Rectal smooth muscle tissue (tissue), 1 donor: Measurements from ENCODE around the gene ADCY9.
"Not testable (repeated sequence)": the region's sequence is repeated elsewhere in the genome, so short reads cannot be mapped to it uniquely, and the experiment has no call there.

Experiments used
- H3K27ac ChIP-seq: one replicate; pipeline ENCODE4 v1.7.0; 2013; ENCODE audit warnings: low read depth, low read length, inconsistent platforms
- H3K27me3 ChIP-seq: one replicate; pipeline ENCODE4 v1.7.0; 2013; ENCODE audit warnings: low read length; ENCODE audit not compliant: control insufficient read depth, insufficient read depth
- H3K36me3 ChIP-seq: one replicate; pipeline ENCODE4 v1.7.0; 2013; ENCODE audit warnings: low read length; ENCODE audit not compliant: control insufficient read depth, insufficient read depth
- H3K4me1 ChIP-seq: one replicate; pipeline ENCODE4 v1.7.0; 2013; ENCODE audit warnings: low read length; ENCODE audit not compliant: control insufficient read depth, insufficient read depth
- H3K4me3 ChIP-seq: one replicate; pipeline ENCODE4 v1.7.0; 2013; ENCODE audit warnings: low read length
- H3K9ac ChIP-seq: one replicate; pipeline ENCODE4 v1.7.0; 2013; ENCODE audit warnings: low read length

ADCY9 gene

GRCh38 chr16:4116325-4117249, at the start of gene ADCY9:
Gene ADCY9 (minus strand): TSS chr16:4116442. CDS start chr16:4115442, 1,000 bp downstream.
- Histone ChIP-seq H3K4me1 (peaks cover 6% of the 10 kb centered on the region), H3K27me3 (no peaks in the 10 kb centered on the region), H3K36me3 (no peaks in the 10 kb centered on the region), H3K4me3 (peak within 1 kb of the TSS; percentile 72), H3K9ac (peak within 1 kb of the TSS; percentile 6), H3K27ac (peak within 1 kb of the TSS; percentile 80)

GRCh38 chr16:4160658-4161430, 44.6 kb upstream of the ADCY9 start:
- Histone ChIP-seq H3K9ac (no peak overlapping the region), H3K27me3 (no peaks in the 10 kb centered on the region), H3K27ac (no peak overlapping the region), H3K36me3 (no peaks in the 10 kb centered on the region), H3K4me3 (no peak overlapping the region), H3K4me1 (no peaks in the 10 kb centered on the region)

- Histone ChIP-seq H3K4me3 (no peak overlapping the region), H3K27ac (no peak overlapping the region), H3K4me1 (no peaks in the 10 kb centered on the region), H3K36me3 (no peaks in the 10 kb centered on the region), H3K9ac (no peak overlapping the region), H3K27me3 (no peaks in the 10 kb centered on the region)
Observed at GRCh38 chr16:4159726-4160125, 43.5 kb upstream of the ADCY9 start.

GRCh38 chr16:4158143-4159093, 42.2 kb upstream of the ADCY9 start:
- H3K4me3 ChIP-seq = no peak overlapping the region
- H3K27me3 ChIP-seq = no peaks in the 10 kb centered on the region
- H3K4me1 ChIP-seq = no peaks in the 10 kb centered on the region
- H3K36me3 ChIP-seq = no peaks in the 10 kb centered on the region
- no peak overlapping the region for H3K27ac ChIP-seq
- H3K9ac ChIP-seq = no peak overlapping the region

GRCh38 chr16:4157376-4157825, 41.2 kb upstream of the ADCY9 start:
- no peak overlapping the region for H3K27ac ChIP-seq

DNA sequence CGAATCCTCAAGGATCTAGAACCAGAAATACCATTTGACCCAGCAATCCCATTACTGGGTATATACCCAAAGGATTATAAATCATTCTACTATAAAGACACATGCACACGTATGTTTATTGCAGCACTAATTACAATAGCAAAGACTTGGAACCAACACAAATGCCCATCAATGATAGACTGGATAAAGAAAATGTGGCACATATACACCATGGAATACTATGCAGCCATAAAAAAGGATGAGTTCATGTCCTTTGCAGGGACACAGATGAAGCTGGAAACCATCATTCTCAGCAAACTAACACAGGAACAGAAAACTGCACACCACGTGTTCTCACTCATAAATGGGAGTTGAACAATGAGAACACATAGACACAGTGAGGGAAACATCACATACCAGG, 40.3 kb upstream of the ADCY9 start:
- H3K4me3 ChIP-seq, H3K9ac ChIP-seq, H3K36me3 ChIP-seq, H3K4me1 ChIP-seq, H3K27ac ChIP-seq, H3K27me3 ChIP-seq: not testable (repeated sequence)

More at GRCh38 chr16:4157376-4157825, 41.2 kb upstream of the ADCY9 start:
- no peak overlapping the region for H3K4me3 ChIP-seq
- H3K27me3 ChIP-seq = no peaks in the 10 kb centered on the region
- H3K9ac ChIP-seq = no peak overlapping the region
- no peaks in the 10 kb centered on the region for H3K36me3 ChIP-seq
- no peaks in the 10 kb centered on the region for H3K4me1 ChIP-seq

DNA sequence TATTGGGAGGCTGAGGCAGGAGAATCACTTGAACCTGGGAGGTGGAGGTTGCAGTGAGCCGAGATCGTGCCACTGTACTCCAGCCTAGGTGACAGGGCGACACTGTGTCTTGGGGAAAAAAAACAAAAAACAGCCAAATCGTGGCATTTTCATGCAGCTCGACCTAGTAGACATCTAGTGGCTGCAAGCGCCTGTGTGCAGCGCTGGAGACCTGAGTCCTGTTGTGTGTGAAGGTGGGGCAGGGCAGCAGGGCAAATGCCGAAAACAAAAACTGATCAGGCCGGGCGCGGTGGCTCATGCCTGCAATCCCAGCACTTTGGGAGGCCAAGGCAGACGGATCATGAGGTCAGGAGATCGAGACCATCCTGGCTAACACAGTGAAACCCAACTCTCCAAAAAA, 37.1 kb upstream of the ADCY9 start:
- H3K9ac ChIP-seq, H3K4me3 ChIP-seq, H3K27me3 ChIP-seq, H3K27ac ChIP-seq, H3K36me3 ChIP-seq, H3K4me1 ChIP-seq: not testable (repeated sequence)

GRCh38 chr16:4152267-4152666, 36.0 kb upstream of the ADCY9 start:
- Histone ChIP-seq H3K9ac (no peak overlapping the region), H3K4me1 (no peaks in the 10 kb centered on the region), H3K36me3 (no peaks in the 10 kb centered on the region), H3K4me3 (no peak overlapping the region), H3K27ac (no peak overlapping the region), H3K27me3 (no peaks in the 10 kb centered on the region)

DNA sequence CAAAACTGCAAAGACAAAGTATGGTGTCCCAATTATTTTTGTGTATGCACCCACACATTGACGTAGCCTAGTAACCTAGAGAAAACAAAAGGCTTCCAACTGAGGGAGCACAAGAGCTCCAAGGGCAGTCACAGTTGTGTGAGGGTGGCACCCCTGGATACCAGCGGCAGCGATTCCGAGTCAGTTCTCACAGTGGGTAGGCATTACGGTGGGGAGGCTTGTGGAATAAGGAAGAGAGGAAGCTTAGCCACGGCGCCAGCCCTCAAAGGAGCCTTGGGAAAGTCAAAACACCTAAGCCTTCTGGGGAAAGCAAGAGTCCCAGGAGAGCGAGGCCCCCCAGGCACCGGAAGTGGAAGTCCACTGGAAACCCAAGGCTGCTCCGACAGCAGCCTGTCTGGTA, 31.0 kb upstream of the ADCY9 start:
- no peak overlapping the region for H3K4me3 ChIP-seq
- no peak overlapping the region for H3K9ac ChIP-seq
- no peaks in the 10 kb centered on the region for H3K36me3 ChIP-seq
- H3K27ac ChIP-seq = no peak overlapping the region
- no peaks in the 10 kb centered on the region for H3K27me3 ChIP-seq
- no peaks in the 10 kb centered on the region for H3K4me1 ChIP-seq

- Histone ChIP-seq H3K27me3 (peaks cover 2% of the 10 kb centered on the region), H3K36me3 (no peaks in the 10 kb centered on the region), H3K27ac (no peak overlapping the region), H3K4me3 (no peak overlapping the region), H3K4me1 (no peaks in the 10 kb centered on the region), H3K9ac (no peak overlapping the region)
Observed at GRCh38 chr16:4142268-4142667, 26.0 kb upstream of the ADCY9 start.

DNA sequence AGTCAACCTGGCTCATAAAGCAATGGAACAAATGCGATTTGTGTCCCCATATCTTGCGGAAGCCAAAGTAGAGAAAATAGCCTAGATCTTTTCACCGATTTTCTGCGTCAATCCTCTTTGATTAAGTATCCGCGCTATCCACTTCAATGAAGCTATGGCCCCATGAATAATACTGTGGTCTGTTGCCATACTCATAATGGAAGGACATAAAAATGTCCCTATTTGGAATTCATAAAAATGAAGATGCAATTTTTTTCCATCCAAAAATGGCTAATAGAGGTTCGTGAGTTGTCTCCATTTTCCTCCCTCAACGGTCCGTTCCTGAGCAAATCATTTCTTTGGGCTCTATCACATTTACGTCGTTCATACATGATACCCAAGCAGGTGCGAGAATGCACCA, 25.4 kb upstream of the ADCY9 start:
- no peak overlapping the region for H3K9ac ChIP-seq
- H3K27ac ChIP-seq = no peak overlapping the region
- peaks cover 2% of the 10 kb centered on the region for H3K27me3 ChIP-seq
- no peaks in the 10 kb centered on the region for H3K36me3 ChIP-seq
- no peaks in the 10 kb centered on the region for H3K4me1 ChIP-seq
- no peak overlapping the region for H3K4me3 ChIP-seq

GRCh38 chr16:4140652-4141051, 24.4 kb upstream of the ADCY9 start:
- Histone ChIP-seq H3K4me1 (no peaks in the 10 kb centered on the region), H3K4me3 (no peak overlapping the region), H3K27ac (no peak overlapping the region), H3K36me3 (no peaks in the 10 kb centered on the region), H3K9ac (no peak overlapping the region), H3K27me3 (peaks cover 2% of the 10 kb centered on the region)
